ENCODE measurements around the gene CCRL2.
"Not testable (repeated sequence)": the region's sequence is repeated elsewhere in the genome, so short reads cannot be mapped to it uniquely, and the experiment has no call there.

CCRL2 gene

DNA sequence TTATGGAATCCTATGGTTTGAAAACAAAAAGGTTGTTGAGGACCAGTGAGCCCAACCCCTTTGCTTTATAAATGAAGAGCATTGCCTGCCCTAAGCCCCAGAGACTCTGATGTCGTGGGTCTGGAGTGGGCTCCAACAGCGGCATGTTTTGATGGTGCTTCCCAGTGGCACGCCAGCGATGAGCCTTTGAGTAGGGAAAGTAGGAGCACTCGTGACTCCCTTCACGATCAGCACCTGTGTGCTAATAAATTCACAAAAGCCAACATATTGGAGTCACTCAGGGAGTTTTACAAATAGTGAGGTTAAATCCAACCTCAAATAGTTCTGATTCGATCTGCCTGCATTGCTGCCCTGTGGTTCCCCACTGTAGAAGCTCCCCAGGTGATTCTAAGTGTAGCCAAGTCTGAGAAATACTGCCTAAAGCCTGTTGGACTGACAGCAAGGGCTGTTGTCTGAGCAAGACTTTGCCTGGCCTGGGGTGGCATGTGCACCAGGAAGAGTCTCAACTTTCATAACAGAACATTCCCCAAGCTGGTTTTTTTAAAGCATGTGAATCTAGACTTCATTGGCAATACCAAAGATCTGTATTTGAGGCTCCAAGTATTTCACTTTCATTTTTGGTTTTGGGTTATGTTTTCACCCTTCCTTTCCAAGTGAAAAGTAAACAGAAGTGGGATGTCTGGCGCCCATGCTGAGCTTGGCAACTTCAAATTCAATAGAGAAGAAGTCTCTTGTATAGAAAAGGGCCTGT, 26.4 kb upstream of the CCRL2 start:
- no peak for DNase-seq (ENCODE audit: low spot score)

DNA sequence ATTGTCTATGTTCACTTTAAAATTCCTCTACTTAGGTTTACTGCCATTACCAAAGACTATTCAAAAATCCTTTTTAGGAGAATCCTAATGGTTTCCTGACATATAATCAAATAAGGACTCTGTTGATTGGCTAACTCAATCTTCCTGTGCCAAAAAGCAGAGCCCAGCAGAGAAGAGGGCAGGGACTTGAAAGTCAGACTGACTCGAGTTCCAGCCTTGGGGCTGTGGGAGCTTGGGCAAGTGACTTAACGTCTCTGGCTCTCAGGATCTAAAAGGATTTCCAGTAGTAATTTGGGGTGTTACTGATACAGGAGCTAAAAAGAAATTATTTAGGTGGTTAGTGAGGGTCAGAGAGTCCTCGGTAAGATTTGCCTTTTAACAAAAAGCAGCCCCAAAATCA, 25.4 kb upstream of the CCRL2 start:
- no peak for DNase-seq (ENCODE audit: low spot score)

DNA sequence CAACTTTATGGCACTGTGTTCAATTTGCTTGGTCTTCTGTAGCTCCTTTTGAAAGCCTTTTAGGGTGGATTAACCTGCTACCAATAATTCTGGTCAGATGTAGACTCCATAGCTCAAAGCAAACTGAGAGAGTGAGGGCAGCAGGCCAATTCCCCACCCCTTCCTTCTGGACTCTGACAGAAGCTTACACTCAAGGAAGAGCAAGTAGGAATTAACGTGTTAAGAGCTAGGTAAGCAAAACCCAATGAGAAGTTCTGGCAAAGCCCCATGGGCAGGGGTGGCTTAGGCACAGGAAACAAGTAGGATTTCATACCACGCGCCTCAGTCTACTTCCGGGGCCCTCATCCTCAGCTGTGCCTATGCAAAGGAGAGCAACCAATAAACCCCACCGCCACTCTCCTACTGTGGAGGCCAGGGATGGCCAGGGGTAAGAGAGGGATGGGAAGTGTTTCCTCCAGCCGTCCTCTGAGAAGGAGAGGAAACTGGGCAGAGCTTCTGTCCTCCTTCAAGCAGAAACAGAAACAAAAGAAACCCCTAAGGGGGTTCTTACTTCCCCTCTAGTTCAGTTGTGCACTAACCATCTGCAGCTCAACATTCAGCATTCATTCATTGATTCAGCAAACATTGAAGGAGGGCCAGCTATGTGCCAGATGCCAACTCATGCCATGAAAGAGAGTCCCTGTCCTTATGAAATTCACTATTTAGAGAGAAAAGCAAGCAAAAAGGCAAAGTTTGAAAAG, 23.7 kb upstream of the CCRL2 start:
- DNase-seq (ENCODE audit: low spot score): no peak

DNA sequence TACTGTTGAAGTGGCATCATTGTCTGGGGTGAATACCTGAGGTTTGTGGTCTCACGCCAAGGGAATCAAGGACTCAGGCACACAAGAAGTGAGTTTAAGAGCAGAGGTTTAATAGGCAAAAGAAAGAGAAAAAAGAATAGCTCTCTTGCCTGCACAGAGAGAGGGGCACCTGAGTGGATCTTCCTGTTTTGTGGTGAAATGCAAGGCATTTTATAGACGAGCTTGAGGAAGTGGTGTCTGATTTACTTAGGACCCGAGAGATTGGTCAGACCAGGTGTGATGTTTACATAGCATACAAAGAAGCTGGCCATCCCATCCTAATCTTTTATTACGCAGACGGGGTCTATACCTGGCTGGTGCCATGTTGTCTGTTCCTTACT, 23.1 kb upstream of the CCRL2 start:
- no peak for DNase-seq (ENCODE audit: low spot score)

- peak; percentile 81 for DNase-seq (ENCODE audit: low spot score)
Observed at GRCh38 chr3:46386205-46386604, 20.9 kb upstream of the CCRL2 start.

DNA sequence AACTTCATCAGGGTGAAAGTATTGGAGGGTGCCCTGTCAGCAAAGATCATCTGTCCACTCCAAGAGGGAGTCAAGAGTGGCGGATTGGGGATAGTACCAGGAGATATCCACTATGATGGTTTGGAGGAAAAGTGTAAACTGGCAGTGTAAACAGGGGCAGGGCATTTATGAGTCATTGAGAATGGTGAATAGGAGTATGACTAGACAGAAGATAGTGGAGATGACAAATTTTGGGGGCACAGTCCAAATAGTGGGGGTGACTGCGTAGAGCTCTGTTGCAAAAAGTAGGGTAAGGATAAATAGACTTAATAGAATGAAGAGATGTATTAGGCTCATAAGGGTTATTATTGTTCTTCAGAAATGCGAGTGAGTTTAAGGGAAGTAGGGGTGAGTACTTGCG, 18.2 kb upstream of the CCRL2 start:
- not testable (repeated sequence) for DNase-seq (ENCODE audit: low spot score)

DNA sequence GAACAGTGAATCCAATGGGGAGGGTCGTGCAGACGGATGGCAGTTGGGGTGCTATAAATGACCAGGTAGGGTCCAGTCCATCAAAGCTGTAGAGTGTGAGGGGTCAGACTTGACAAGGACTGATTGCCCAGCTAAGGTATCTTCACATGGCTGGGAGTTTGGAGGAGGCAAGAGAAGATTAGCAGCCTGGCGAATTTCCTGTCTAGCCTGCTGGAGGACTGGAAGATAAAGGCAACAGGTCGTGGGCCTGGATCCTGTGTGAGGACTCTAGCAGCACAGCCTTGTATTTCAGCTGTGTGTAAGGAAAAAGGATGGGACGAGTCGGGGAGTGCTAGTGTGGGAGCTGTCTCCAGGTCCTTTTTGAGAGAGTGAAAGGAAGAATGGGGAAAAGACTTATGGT, 17.8 kb upstream of the CCRL2 start:
- no peak for DNase-seq (ENCODE audit: low spot score)

- not testable (repeated sequence) for DNase-seq (ENCODE audit: low spot score)
Observed at GRCh38 chr3:46391526-46391925, 15.5 kb upstream of the CCRL2 start.

DNA sequence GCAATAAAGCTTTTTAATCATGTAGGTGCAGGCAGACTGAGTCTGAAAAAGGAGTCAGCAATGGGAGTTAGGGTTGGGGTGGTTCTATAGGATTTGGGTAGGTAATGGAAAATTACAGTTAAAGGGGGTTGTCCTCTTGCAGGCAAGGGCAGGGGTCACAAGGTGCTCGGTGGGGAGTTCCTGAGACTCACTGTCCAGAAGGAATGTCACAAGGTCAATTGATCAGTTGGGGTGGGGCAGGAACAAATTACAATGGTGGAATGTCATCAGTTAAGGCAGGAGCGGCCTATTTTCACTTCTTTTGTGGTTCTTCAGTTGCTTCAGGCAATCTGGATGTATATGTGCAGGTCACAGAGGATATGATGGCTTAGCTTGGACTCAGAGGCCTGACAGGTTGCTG, 14.0 kb upstream of the CCRL2 start:
- no peak for DNase-seq (ENCODE audit: low spot score)

DNA sequence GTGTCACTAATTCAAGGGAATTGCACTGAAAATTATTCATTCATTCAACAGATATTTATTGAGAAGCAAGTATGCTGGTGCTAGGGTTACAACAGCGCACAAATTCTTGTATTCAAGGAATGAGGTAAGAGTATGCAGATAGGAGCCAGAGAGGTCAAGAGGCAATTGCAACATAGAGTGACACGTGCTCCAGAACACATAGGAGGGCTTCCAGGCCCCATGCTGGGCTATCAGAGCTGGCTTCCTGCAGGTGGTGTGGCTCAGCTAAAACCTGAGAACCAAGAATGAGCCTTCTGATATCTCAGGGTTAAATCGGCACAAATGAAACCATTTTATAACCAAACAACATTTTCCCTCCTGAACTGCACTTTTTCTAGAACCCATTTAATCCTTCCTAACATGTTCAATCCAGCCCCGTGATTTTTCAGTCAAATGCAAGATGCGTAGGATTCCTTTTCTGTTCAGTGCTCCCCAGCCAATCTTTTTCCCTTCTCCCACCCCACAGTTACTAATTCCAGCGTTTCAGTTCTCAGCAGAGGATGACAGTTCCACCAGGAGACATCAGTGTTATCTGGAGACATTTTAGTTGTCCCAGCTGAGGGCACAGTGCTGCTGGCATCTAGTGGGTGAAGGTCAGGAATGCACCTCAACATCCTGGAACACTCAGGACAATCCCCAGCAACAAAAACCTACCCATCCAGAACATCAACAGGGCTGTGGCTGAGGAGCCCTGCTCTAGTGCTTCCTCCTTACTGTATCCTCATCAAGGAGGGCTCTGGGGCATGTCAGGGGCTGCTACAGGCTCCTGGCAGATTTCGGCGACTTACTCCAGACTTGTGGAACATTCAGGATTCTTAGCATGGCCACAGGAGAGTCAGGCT, 13.3 kb upstream of the CCRL2 start:
- DNase-seq (ENCODE audit: low spot score): no peak

DNA sequence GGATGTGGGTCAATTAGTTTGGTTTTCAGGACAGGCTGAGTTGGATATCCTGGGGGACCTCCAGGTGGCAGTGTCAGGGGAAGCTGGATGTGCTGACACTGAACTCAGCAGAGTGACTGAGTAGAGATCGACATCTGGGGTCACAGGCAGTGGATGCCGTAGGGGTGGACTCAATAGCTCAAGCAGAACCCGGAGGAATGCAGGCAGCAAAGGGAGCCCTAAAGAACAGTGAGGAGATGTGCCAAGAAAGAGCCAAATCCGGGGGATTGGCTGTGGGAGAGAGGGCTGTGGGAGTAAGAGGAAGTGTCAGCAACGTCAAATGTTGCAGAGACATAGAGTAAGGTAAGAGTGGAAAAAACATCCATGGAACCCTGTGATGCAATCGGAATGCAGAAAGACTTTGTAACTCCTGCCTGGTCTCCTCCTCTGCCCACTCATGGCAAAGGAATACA, 11.8 kb upstream of the CCRL2 start:
- no peak for DNase-seq (ENCODE audit: low spot score)

DNA sequence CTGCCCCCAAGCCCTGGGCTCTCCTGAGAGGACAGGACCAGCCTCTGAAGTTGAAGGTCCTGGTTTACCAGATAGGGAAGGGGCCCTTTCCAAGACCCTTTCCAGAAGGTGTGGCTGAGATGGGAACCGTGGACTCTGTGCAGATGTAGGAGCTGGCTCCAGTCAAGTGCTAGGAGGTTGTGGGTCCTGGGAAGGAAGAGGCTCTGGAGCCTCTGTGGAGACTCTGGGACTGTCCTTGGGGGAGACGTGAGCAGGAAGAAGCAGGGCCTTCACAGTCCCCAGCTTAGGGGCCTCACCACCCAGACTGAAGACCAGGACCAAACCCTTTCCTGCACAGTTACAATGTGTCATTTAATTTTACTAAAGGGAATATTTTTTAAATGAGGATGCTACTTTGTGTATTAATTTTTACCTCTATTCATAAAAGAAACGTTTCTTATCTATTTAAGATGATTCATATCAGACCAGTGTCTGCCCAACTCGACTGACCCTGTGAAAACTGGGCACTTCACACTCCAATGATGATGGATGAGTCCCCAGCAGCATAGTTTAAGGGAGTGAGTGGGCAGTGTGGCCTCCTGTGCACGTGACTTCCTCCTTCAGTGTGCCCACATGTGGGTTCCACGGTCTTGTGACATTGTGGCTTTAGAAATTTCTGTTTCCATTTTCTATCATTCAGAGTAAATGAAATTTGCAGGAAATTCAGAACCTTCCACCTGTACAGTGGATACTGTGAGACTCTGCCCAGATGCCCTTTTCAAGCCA, 11.1 kb upstream of the CCRL2 start:
- DNase-seq (ENCODE audit: low spot score): no peak

- DNase-seq (ENCODE audit: low spot score): no peak
Observed at GRCh38 chr3:46397111-46397510, 9.9 kb upstream of the CCRL2 start.

DNA sequence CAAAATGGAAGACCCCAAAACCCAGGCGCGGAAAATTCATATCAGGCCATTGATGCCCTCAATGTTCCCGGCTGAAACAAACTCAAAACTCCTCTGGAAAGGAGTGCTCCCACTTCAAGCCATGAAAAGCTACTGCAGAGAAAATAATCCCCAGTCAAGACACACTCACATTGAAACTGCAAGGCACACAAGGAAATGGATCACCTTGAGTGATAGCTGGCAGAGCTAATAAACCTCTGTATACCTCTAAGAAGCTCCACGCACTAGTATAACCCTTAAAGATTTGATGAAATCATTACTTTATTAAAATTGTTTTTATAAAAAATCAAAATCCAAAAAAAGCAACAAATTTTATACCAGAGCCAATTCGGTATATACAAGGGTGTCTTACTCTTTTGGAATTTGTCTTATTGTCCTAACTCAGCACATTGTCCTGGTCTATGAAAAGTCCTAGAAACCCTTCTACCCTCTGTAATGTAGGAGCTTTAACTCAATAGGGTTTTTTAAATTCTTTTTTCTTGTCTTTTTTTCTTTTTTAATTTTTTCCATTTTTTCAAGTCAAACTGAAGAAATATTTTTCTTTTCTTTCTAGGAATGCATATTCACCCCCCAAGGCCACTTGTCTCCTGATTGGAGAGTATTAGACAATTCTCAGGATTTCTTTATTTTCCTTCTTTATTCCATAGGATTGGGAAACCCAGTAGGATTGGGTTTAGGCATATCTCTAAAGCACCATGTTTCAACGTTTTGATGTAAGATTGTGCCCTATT, 8.7 kb upstream of the CCRL2 start:
- DNase-seq (ENCODE audit: low spot score): no peak

- no peak for DNase-seq (ENCODE audit: low spot score)
Observed at GRCh38 chr3:46399098-46399497, 8.0 kb upstream of the CCRL2 start.

DNA sequence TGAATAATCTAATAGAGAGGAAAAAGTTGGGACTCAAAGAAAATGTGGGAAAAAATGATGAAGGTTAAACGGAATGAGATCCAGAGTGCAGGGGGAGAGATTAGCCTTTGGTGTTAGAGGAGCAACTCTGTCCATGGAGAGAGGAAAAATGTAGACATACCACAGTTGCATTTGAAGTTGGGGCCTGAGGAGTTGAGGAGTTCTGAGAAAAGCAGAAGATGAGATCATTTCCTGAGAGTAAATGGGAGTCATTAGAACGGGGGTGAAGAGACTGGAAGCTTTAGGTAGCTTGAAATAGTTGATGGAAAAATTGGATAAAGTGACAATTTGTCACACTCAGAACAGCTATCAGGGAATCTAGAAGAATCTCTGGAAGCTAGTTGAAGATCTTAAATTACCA, 7.5 kb upstream of the CCRL2 start:
- DNase-seq (ENCODE audit: low spot score): no peak

DNA sequence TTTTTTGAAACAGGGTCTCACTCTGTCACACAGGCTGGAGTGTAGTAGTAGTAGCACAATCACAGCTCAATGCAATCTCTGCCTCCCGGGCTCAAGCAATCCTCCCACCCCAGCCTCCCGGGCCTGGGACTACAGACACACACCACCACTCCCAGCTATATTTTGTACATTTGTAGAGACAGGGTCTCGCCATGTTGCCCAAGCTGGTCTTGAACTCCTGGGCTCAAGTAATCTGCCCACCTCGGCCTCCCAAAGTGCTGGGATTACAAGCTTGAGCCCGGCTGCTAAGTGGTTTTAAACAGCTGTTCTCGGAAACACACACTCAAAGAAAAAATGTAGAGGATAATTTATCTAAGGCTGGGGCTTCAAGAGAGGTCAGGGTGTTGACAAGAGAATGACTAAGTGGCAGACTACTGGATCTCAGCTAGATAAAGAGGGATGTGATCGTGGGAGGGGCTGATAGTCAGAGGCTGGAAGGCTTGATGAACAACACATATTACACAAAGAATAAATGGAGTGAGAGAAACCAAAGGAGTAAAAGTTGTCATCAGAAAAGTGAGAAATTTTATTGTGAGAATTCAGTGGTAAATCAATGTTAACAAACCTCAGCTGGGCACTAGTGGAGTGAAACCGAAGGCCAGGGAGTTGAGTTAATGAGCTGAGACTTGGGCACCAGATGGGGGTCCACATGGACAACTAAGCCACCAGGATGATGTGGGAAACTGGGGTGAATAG, 6.9 kb upstream of the CCRL2 start:
- no peak for DNase-seq (ENCODE audit: low spot score)

DNA sequence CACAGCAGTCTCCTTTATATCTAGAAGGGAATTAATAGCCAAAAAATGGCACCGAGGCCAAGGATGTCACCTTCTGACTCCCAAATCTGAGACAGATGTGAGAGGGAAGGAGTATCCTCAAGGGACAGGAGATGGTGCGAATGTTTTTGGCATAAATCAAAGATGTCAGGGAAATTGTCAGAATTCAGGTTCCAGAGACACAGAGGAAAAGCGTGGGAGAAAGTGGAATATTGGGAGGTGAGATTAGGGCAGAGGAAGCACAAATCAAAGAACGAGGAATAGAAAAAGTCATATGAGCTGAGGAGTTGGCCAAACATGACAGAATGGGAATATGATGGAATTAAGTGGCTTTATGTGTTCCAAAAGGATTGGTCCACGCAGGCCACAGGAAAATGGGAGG, 6.2 kb upstream of the CCRL2 start:
- no peak for DNase-seq (ENCODE audit: low spot score)

DNA sequence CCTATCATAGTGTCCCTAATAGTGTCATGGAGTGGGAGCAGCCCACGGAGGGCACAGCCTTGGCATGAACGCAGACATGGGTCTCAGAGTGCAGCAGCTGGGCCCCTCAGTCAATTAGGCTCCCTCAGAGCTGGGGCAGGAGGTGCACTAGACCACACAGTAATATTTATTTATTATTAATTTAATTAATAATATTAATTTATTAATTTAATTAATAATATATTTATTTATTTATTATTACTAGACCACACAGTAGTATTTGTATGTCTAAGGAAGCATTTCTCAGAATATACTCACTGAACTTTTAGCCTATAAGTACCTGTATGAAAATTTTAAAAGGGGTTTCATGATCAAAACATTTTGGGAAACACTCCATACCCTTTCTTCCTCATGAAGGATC, 5.5 kb upstream of the CCRL2 start:
- no peak for DNase-seq (ENCODE audit: low spot score)

DNA sequence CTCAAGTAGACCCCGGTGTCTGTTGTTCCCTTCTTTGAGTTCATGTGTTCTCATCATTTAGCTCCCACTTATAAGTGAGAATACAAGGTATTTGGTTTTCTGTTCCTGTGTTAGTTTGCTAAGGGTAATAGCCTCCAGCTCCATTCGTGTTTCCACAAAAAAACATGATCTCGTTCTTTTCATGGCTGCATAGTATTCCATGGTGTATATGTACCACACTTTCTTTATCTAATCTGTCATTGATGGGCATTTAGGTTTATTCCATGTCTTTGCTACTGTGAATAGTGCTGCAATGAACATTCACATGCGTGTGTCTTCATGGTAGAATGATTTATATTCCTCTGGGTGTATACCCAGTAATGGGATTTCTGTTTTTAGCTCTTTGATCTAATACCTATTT, 4.2 kb upstream of the CCRL2 start:
- DNase-seq (ENCODE audit: low spot score): not testable (repeated sequence)
